K562 (cell line): ENCODE data around the gene HBM. TPM values are rescaled to one million over a fixed set of nuclear protein-coding genes. Genes with fewer than 3 reads are reported as not detected.

Source experiments
- ATAC-seq: fragments of 200-7000 bp; cut with Tn5 transposase; 3 replicates; pipeline ENCODE4 v1.9.1; 2020; ENCODE audit warnings: moderate library complexity
- BruUV-seq: library from RNA; stranded (reverse); fragments of 400-500 nt; replicated peaks from 2 replicates; lab custom pipeline; 2021; lab: Mats Ljungman, UMichigan
- CTCF ChIA-PET: fragments of 300-600 bp; formaldehyde crosslinking; extraction: SDS; loops from one replicate; lab custom pipeline; 2021; ENCODE audit warnings: low intra/inter-chr PET ratio; lab: Yijun Ruan, JAX
- POLR2A ChIA-PET: fragments of 300-600, 350-650 bp; sonication (Branson Sonifier 250); formaldehyde crosslinking; extraction: SDS; loops from one replicate; lab custom pipeline; 2021; ENCODE audit warnings: antibody characterized with exemption, inconsistent platforms; lab: Yijun Ruan, JAX
- DNase-seq, 4 experiments: peaks; one replicate each; pipeline versions ENCODE4 v3.0.0 to v3.0.0-alpha.2; 2011 to 2018; ENCODE audit warnings: low spot score in 3 of 4, mixed read lengths in 3 of 4; ENCODE audit errors: extremely low read depth in 1 of 4
- FAIRE-seq: peaks from 2 replicates; lab custom pipeline; 2011; peaks lifted over from hg19 to GRCh38; lab: Jason Lieb, UNC
- H2AFZ ChIP-seq: 2 replicates; pipeline ENCODE4 v1.6.0; 2011; ENCODE audit warnings: low read depth, low read length, control low read depth, inconsistent platforms
- H3K27ac ChIP-seq: fragments of 200-600 bp; 3 replicates; pipeline ENCODE4 v1.8.0; 2011; ENCODE audit warnings: low read depth, mild to moderate bottlenecking, control low read depth, inconsistent platforms, low read length, moderate library complexity, mixed read lengths; ENCODE audit errors: extremely low read depth
- H3K27me3 ChIP-seq, 2 experiments: fragments of 300-600 bp in 1 of 2; 2 replicates in 1 of 2; 3 replicates in 1 of 2; pipeline versions ENCODE4 v1.6.0 to v1.8.0; 2011; ENCODE audit warnings: inconsistent platforms in 2 of 2, low read length in 2 of 2, mild to moderate bottlenecking in 1 of 2, mixed read lengths in 1 of 2, moderate library complexity in 1 of 2; ENCODE audit not compliant: control insufficient read depth in 2 of 2, insufficient read depth in 2 of 2
- H3K36me3 ChIP-seq: fragments of 300-600 bp; 3 replicates; pipeline ENCODE4 v1.8.0; 2011; ENCODE audit warnings: mild to moderate bottlenecking, low read length, inconsistent platforms; ENCODE audit not compliant: control insufficient read depth, insufficient read depth
- H3K4me1 ChIP-seq, 2 experiments: fragments of 200-600 bp in 1 of 2; replicated peaks in 1 of 2; 2 replicates in 1 of 2; 3 replicates in 1 of 2; pipeline versions ENCODE4 v1.5.1 to v1.8.0; 2011; ENCODE audit warnings: inconsistent platforms in 2 of 2, low read length in 2 of 2, mild to moderate bottlenecking in 1 of 2, mixed read lengths in 1 of 2, moderate library complexity in 1 of 2; ENCODE audit not compliant: control insufficient read depth in 2 of 2, insufficient read depth in 2 of 2
- H3K4me2 ChIP-seq: 2 replicates; pipeline ENCODE4 v1.6.1; 2011; ENCODE audit warnings: low read length, control low read depth, inconsistent platforms, mixed read lengths; ENCODE audit not compliant: insufficient read depth
- H3K4me3 ChIP-seq: fragments of 200-600 bp; sonication (generic), shearing (Covaris generic); 2 replicates; pipeline ENCODE4 v1.5.1; 2016; ENCODE audit warnings: control low read depth, inconsistent platforms
- H3K79me2 ChIP-seq: fragments of 200-600 bp; 3 replicates; pipeline ENCODE4 v1.8.0; 2011; ENCODE audit warnings: low read length, inconsistent platforms; ENCODE audit not compliant: control insufficient read depth, insufficient read depth
- H3K9ac ChIP-seq, 2 experiments: 2 replicates each; pipeline versions ENCODE4 v1.6.0 to v1.6.1; 2011; ENCODE audit warnings: low read depth in 2 of 2, low read length in 2 of 2, control low read depth in 1 of 2, inconsistent platforms in 1 of 2, mild to moderate bottlenecking in 1 of 2, mixed read lengths in 1 of 2; ENCODE audit not compliant: insufficient read depth in 1 of 2
- H3K9me1 ChIP-seq: one replicate; pipeline ENCODE4 v1.6.0; 2011; ENCODE audit warnings: inconsistent platforms, mild to moderate bottlenecking, low read length, moderate library complexity; ENCODE audit not compliant: control insufficient read depth, insufficient read depth
- H3K9me3 ChIP-seq: replicated peaks from 2 replicates; pipeline ENCODE4 v1.5.1; 2011; ENCODE audit warnings: low read depth, low read length, inconsistent platforms; ENCODE audit not compliant: control insufficient read depth, insufficient read depth
- H4K20me1 ChIP-seq: replicated peaks from 2 replicates; pipeline ENCODE4 v1.6.1; 2011; ENCODE audit warnings: low read length, inconsistent platforms, mixed read lengths; ENCODE audit not compliant: control insufficient read depth, insufficient read depth
- BRF2 ChIP-seq: IDR thresholded peaks from 3 replicates; pipeline ENCODE4 v1.6.1; 2011; ENCODE audit warnings: borderline replicate concordance, mild to moderate bottlenecking; ENCODE audit not compliant: insufficient read length, insufficient read depth
- CXXC5 ChIP-seq: fragments of 250-450 bp; sonication (Bioruptor Pico); IDR thresholded peaks from 2 replicates; pipeline ENCODE4 v1.8.0; 2022; ENCODE audit warnings: inconsistent platforms, mild to moderate bottlenecking, moderate library complexity
- E2F4 ChIP-seq: sonication (generic); formaldehyde crosslinking; IDR thresholded peaks from 2 replicates; pipeline ENCODE4 v1.8.0; 2022; ENCODE audit warnings: mild to moderate bottlenecking, low read depth, missing genetic modification reagents
- EP300 ChIP-seq: IDR thresholded peaks from 2 replicates; pipeline ENCODE4 v1.6.1; 2012; ENCODE audit warnings: low read length, improper control_type of control experiment
- FOSL1 ChIP-seq: fragments of 200-800 bp; sonication (Bioruptor generic); conservative IDR thresholded peaks from 2 replicates; pipeline ENCODE4 v1.6.1; 2016; ENCODE audit warnings: missing genetic modification characterization, missing compliant biosample characterization
- GATAD2A ChIP-seq: fragments of 450-650 bp; IDR thresholded peaks from 2 replicates; pipeline ENCODE4 v1.6.1; 2017
- KDM1A ChIP-seq, 2 experiments: fragments of 450-650 bp; IDR thresholded peaks; 2 replicates each; pipeline ENCODE4 v1.6.1; 2016; ENCODE audit warnings: mild to moderate bottlenecking in 2 of 2
- NCOR1 ChIP-seq: fragments of 450-650 bp; IDR thresholded peaks from 2 replicates; pipeline ENCODE4 v1.6.1; 2016; ENCODE audit warnings: mild to moderate bottlenecking, moderate library complexity
- NR3C1 ChIP-seq: sonication (generic); formaldehyde crosslinking; IDR thresholded peaks from 2 replicates; pipeline ENCODE4 v1.8.1; 2022; ENCODE audit warnings: missing genetic modification reagents
- OTX1 ChIP-seq: fragments of 450-650 bp; formaldehyde crosslinking; IDR thresholded peaks from 2 replicates; pipeline ENCODE4 v1.4.0; 2022; ENCODE audit warnings: mild to moderate bottlenecking
- ZC3H4 ChIP-seq: sonication (generic); formaldehyde crosslinking; IDR thresholded peaks from 2 replicates; pipeline ENCODE4 v1.9.0; 2021; ENCODE audit warnings: missing genetic modification reagents, borderline replicate concordance
- ZNF311 ChIP-seq: fragments of 250-450 bp; sonication (Bioruptor Pico); IDR thresholded peaks from 2 replicates; pipeline ENCODE4 v1.4.0; 2020; ENCODE audit warnings: mild to moderate bottlenecking, moderate library complexity
- ZNF436 ChIP-seq: fragments of 250-450, 450-650 bp; sonication (Bioruptor Pico); formaldehyde crosslinking; IDR thresholded peaks from 2 replicates; pipeline ENCODE4 v1.7.0; 2020; ENCODE audit warnings: mild to moderate bottlenecking
- WGBS: fragments of 100-300 bp; shearing (Covaris generic); methylation state at CpG from one replicate; pipeline ENCODE4 v1.1.6; 2016; ENCODE audit warnings: low coverage, mixed read lengths; ENCODE audit not compliant: insufficient coverage; ENCODE audit errors: missing lambda C conversion rate; 5-methylcytosine and 5-hydroxymethylcytosine counted together
- in situ Hi-C: fragments of 300-500 bp; cut with MboI; formaldehyde crosslinking; loops from 4 replicates; pipeline ENCODE4 v1.15.0; 2018; ENCODE audit warnings: inconsistent platforms, mixed read lengths
- intact Hi-C: fragments of 100-400 bp; cut with micrococcal nuclease; formaldehyde crosslinking; loops from 2 replicates; pipeline ENCODE4 v1.14.2; 2022
- polyA plus RNA-seq, 8 experiments: library from polyadenylated mRNA; depleted of rRNA in 4 of 8; stranded (reverse) in 5 of 8; unstranded in 3 of 8; fragments of >200 nt; fragmentation: Nextera tagmentation in 2 of 8; fragmentation: Illumina TruSeq in 1 of 8; extraction: Ambion mirVana in 2 of 8; extraction: Trizol in 1 of 8; gene quantifications; 2 replicates each; pipeline versions ENCODE4 v1.2.1 to v1.2.3, GENCODE V29; 2011 to 2014; ENCODE audit warnings: inconsistent platforms in 1 of 8, missing spikeins in 1 of 8
- total RNA-seq, 7 experiments: library from RNA; depleted of rRNA in 6 of 7; stranded (reverse); fragments of >200 nt in 6 of 7; fragmentation: Illumina TruSeq in 2 of 7; extraction: Trizol in 2 of 7; gene quantifications; 2 replicates each; pipeline versions ENCODE4 v1.2.1 to v1.2.3, GENCODE V29; 2011 to 2021; ENCODE audit warnings: low replicate concordance in 1 of 7
- TF ChIP-seq, protein P1 (sequence below): fragments of 450-650 bp; formaldehyde crosslinking; IDR thresholded peaks from 2 replicates; pipeline ENCODE4 v1.4.0; 2022; ENCODE audit warnings: mild to moderate bottlenecking, moderate library complexity
- TF ChIP-seq, protein P2 (sequence below): fragments of 450-650 bp; IDR thresholded peaks from 2 replicates; pipeline ENCODE4 v1.6.1; 2017; ENCODE audit warnings: antibody characterized with exemption, mild to moderate bottlenecking

The HBM gene
- total and polyA plus RNA-seq, 9 of the 15 experiments (the other 6 are each of a cell fraction or from before 2014, with no cell fraction given): not detected

DNA sequence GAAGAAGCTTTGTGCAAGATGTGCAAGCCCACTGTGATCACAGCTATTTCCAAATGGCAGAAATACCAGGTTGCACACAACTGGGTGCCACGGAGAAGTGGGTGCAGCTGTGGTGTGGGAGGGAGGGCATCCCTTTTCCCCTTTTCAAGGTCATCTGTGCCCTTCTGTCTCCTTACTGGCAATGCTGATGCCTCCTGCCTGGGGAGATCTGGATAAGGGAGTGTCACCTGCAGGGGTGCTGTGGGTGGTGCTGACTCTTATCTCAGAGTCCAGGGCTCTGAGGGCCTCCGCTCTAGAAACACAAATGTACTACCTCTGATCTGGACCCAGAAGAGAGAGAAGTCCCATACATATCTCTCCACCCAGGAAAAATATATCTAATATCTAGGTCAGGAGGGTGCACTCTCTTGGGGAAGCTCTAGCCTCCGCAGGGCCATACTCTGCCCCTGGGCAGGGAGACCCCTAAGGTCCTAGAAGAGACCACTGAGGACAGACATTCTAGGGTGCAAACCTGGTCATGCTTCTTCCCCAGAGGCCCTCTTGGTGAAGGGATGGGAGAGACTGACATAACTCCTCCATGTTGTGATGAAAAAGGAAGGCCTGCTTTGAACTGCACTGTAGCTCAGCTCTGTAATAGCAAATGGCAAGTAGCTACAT, 45.8 kb upstream of the HBM start:
- POLR2A ChIA-PET: interaction anchor here (0.6 to 0.7 kb wide), 2 partner anchors 13 to 850 kb away, joined by 3 read pairs; no protein-coding TSS in a partner anchor
- CTCF ChIA-PET: interaction anchor here (1.1 kb wide), 1 partner anchor 10 kb away, joined by 3 read pairs; no protein-coding TSS in a partner anchor
- TF ChIP-seq GATAD2A: peak; percentile 82; the same call in 1 of the 2 replicates
- peak in 1 of 2 experiments; percentile 41; a peak in 1 of 4 replicates for TF ChIP-seq KDM1A (IDR thresholded peaks at IDR 0.05)
- TF ChIP-seq NCOR1: peak; percentile 84
- no peak for TF ChIP-seq ZNF436 (CRISPR knock-in tag)
- peak; percentile 76 for TF ChIP-seq EP300
- peak; percentile 43; the same call in 1 of the 2 replicates for TF ChIP-seq FOSL1
- TF ChIP-seq, protein P1, sequence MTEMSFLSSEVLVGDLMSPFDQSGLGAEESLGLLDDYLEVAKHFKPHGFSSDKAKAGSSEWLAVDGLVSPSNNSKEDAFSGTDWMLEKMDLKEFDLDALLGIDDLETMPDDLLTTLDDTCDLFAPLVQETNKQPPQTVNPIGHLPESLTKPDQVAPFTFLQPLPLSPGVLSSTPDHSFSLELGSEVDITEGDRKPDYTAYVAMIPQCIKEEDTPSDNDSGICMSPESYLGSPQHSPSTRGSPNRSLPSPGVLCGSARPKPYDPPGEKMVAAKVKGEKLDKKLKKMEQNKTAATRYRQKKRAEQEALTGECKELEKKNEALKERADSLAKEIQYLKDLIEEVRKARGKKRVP (CRISPR knock-in tag): peak; percentile 25; the same call in 1 of the 2 replicates
- no peak for TF ChIP-seq ZNF311 (CRISPR knock-in tag)
- no peak for TF ChIP-seq E2F4 (CRISPR knock-in tag)
- TF ChIP-seq CXXC5 (CRISPR knock-in tag): peak; percentile 64; the same call in 1 of the 2 replicates
- TF ChIP-seq BRF2: no peak
- TF ChIP-seq, protein P2, sequence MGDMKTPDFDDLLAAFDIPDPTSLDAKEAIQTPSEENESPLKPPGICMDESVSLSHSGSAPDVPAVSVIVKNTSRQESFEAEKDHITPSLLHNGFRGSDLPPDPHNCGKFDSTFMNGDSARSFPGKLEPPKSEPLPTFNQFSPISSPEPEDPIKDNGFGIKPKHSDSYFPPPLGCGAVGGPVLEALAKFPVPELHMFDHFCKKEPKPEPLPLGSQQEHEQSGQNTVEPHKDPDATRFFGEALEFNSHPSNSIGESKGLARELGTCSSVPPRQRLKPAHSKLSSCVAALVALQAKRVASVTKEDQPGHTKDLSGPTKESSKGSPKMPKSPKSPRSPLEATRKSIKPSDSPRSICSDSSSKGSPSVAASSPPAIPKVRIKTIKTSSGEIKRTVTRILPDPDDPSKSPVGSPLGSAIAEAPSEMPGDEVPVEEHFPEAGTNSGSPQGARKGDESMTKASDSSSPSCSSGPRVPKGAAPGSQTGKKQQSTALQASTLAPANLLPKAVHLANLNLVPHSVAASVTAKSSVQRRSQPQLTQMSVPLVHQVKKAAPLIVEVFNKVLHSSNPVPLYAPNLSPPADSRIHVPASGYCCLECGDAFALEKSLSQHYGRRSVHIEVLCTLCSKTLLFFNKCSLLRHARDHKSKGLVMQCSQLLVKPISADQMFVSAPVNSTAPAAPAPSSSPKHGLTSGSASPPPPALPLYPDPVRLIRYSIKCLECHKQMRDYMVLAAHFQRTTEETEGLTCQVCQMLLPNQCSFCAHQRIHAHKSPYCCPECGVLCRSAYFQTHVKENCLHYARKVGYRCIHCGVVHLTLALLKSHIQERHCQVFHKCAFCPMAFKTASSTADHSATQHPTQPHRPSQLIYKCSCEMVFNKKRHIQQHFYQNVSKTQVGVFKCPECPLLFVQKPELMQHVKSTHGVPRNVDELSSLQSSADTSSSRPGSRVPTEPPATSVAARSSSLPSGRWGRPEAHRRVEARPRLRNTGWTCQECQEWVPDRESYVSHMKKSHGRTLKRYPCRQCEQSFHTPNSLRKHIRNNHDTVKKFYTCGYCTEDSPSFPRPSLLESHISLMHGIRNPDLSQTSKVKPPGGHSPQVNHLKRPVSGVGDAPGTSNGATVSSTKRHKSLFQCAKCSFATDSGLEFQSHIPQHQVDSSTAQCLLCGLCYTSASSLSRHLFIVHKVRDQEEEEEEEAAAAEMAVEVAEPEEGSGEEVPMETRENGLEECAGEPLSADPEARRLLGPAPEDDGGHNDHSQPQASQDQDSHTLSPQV: peak; percentile 95
- no peak for TF ChIP-seq NR3C1 (CRISPR knock-in tag)
- TF ChIP-seq ZC3H4 (CRISPR knock-in tag): no peak
- TF ChIP-seq OTX1 (CRISPR knock-in tag): no peak

More for the DNA sequence above, 45.8 kb upstream of the HBM start:
- peak; percentile 88 for FAIRE-seq
- H3K27ac ChIP-seq: peak overlapping the region; percentile 71
- intact Hi-C loops: no loop called here
- 0% methylated on average over 3 of the region's 3 CpGs for WGBS
- no peaks in the 10 kb centered on the region for H3K27me3 ChIP-seq
- H3K79me2 ChIP-seq: peaks cover 37% of the 10 kb centered on the region
- no peak overlapping the region for H2AFZ ChIP-seq
- peaks cover 62% of the 10 kb centered on the region for H3K36me3 ChIP-seq
- DNase-seq: peak; percentile 72 to 89 (median 79)
- no peaks in the 10 kb centered on the region for H4K20me1 ChIP-seq
- no peak overlapping the region for H3K4me3 ChIP-seq
- in situ Hi-C loops: no loop called here
- peaks cover 49 to 68% of the 10 kb centered on the region in 2 experiments for H3K4me1 ChIP-seq
- H3K9me3 ChIP-seq: no peaks in the 10 kb centered on the region
- no peaks in the 10 kb centered on the region for H3K9me1 ChIP-seq
- BruUV-seq: no TSS peak
- peak overlapping the region; percentile 40 to 45; a peak in 3 of 4 replicates for H3K9ac ChIP-seq
- H3K4me2 ChIP-seq: peak overlapping the region; percentile 66
- peak; percentile 88 for ATAC-seq
